ENCODE results near the gene MRGPRF.
"Not testable (repeated sequence)": the region's sequence is repeated elsewhere in the genome, so short reads cannot be mapped to it uniquely, and the experiment has no call there.

Gene MRGPRF

GRCh38 chr11:69002570-69003231 lies 10.3 kb downstream of the MRGPRF start:
- no peak for DNase-seq (ENCODE audit: low read depth)

- no peak for DNase-seq (ENCODE audit: low read depth)
Observed at GRCh38 chr11:69002110-69002569, 10.9 kb downstream of the MRGPRF start.

- no peak for DNase-seq (ENCODE audit: low read depth)
Observed at GRCh38 chr11:69001243-69002081, 11.6 kb downstream of the MRGPRF start.

- no peak for DNase-seq (ENCODE audit: low read depth)
Observed at GRCh38 chr11:69000831-69001242, 12.2 kb downstream of the MRGPRF start.

GRCh38 chr11:69000391-69000790 lies 12.7 kb downstream of the MRGPRF start:
- DNase-seq (ENCODE audit: low read depth) = no peak

- not testable (repeated sequence) for DNase-seq (ENCODE audit: low read depth)
Observed at GRCh38 chr11:68999748-69000355, 13.2 kb downstream of the MRGPRF start.

- no peak for DNase-seq (ENCODE audit: low read depth)
Observed at GRCh38 chr11:68999093-68999747, 13.8 kb downstream of the MRGPRF start.

GRCh38 chr11:68998390-68998911 lies 14.6 kb downstream of the MRGPRF start:
- no peak for DNase-seq (ENCODE audit: low read depth)

GRCh38 chr11:68997995-68998348 lies 15.1 kb downstream of the MRGPRF start:
- no peak for DNase-seq (ENCODE audit: low read depth)

- DNase-seq (ENCODE audit: low read depth) = no peak
Observed at GRCh38 chr11:68997124-68997994, 15.7 kb downstream of the MRGPRF start.

GRCh38 chr11:68996376-68997123 lies 16.5 kb downstream of the MRGPRF start:
- DNase-seq (ENCODE audit: low read depth) = no peak

GRCh38 chr11:68994894-68995285 lies 18.2 kb downstream of the MRGPRF start:
- no peak for DNase-seq (ENCODE audit: low read depth)

GRCh38 chr11:68994161-68994893 lies 18.7 kb downstream of the MRGPRF start:
- DNase-seq (ENCODE audit: low read depth) = no peak

- DNase-seq (ENCODE audit: low read depth) = no peak
Observed at GRCh38 chr11:68993546-68993945, 19.5 kb downstream of the MRGPRF start.

- DNase-seq (ENCODE audit: low read depth) = no peak
Observed at GRCh38 chr11:68992743-68993255, 20.2 kb downstream of the MRGPRF start.

- no peak for DNase-seq (ENCODE audit: low read depth)
Observed at GRCh38 chr11:68990995-68991780, 21.9 kb downstream of the MRGPRF start.

- DNase-seq (ENCODE audit: low read depth) = no peak
Observed at GRCh38 chr11:68989936-68990606, 23.0 kb downstream of the MRGPRF start.

- no peak for DNase-seq (ENCODE audit: low read depth)
Observed at GRCh38 chr11:68988491-68988890, 24.6 kb downstream of the MRGPRF start.
